Measurements from ENCODE around the gene CLSTN2. TPM values are rescaled to one million over a fixed set of nuclear protein-coding genes. Genes with fewer than 3 reads are reported as not detected.

Gene CLSTN2
- total RNA-seq, 1 donor from 2014 or later = 4.7 TPM

GRCh38 chr3:140319739-140320138, 384.8 kb downstream of the CLSTN2 start:
- H3K9me3 ChIP-seq (ENCODE audit: control insufficient read depth in 3 of 3, low read length in 3 of 3) = no peaks in the 10 kb centered on the region
- no peaks in the 10 kb centered on the region for H3K36me3 ChIP-seq (ENCODE audit: control insufficient read depth in 3 of 3, insufficient read depth in 3 of 3, low read length in 3 of 3)
- peaks cover 0 to 6% (median 0%) of the 10 kb centered on the region in 3 donors for H3K4me1 ChIP-seq (ENCODE audit: control insufficient read depth in 3 of 3, insufficient read depth in 3 of 3, low read length in 3 of 3)
- H3K9ac ChIP-seq (ENCODE audit: low read depth in 1 of 3, low read length in 3 of 3) = no peak overlapping the region
- H3K27me3 ChIP-seq (ENCODE audit: control insufficient read depth in 3 of 3, insufficient read depth in 3 of 3, low read length in 3 of 3) = no peaks in the 10 kb centered on the region
- H3K4me3 ChIP-seq (ENCODE audit: low read length in 3 of 3) = no peak overlapping the region
- no peak overlapping the region for H3K27ac ChIP-seq (ENCODE audit: low read depth, low read length)

GRCh38 chr3:140323561-140323960, 388.6 kb downstream of the CLSTN2 start:
- Histone ChIP-seq H3K27ac (ENCODE audit: low read depth, low read length) (no peak overlapping the region), H3K27me3 (ENCODE audit: control insufficient read depth in 3 of 3, insufficient read depth in 3 of 3, low read length in 3 of 3) (no peaks in the 10 kb centered on the region), H3K9me3 (ENCODE audit: control insufficient read depth in 3 of 3, low read length in 3 of 3) (no peaks in the 10 kb centered on the region), H3K9ac (ENCODE audit: low read depth in 1 of 3, low read length in 3 of 3) (no peak overlapping the region), H3K36me3 (ENCODE audit: control insufficient read depth in 3 of 3, insufficient read depth in 3 of 3, low read length in 3 of 3) (no peaks in the 10 kb centered on the region), H3K4me1 (ENCODE audit: control insufficient read depth in 3 of 3, insufficient read depth in 3 of 3, low read length in 3 of 3) (no peaks in the 10 kb centered on the region), H3K4me3 (ENCODE audit: low read length in 3 of 3) (no peak overlapping the region)

GRCh38 chr3:140332131-140332530, 397.1 kb downstream of the CLSTN2 start:
- Histone ChIP-seq H3K4me1 (ENCODE audit: control insufficient read depth in 3 of 3, insufficient read depth in 3 of 3, low read length in 3 of 3) (no peaks in the 10 kb centered on the region), H3K36me3 (ENCODE audit: control insufficient read depth in 3 of 3, insufficient read depth in 3 of 3, low read length in 3 of 3) (no peaks in the 10 kb centered on the region), H3K4me3 (ENCODE audit: low read length in 3 of 3) (no peak overlapping the region), H3K27ac (ENCODE audit: low read depth, low read length) (no peak overlapping the region), H3K27me3 (ENCODE audit: control insufficient read depth in 3 of 3, insufficient read depth in 3 of 3, low read length in 3 of 3) (no peaks in the 10 kb centered on the region), H3K9ac (ENCODE audit: low read depth in 1 of 3, low read length in 3 of 3) (no peak overlapping the region), H3K9me3 (ENCODE audit: control insufficient read depth in 3 of 3, low read length in 3 of 3) (no peaks in the 10 kb centered on the region)

- Histone ChIP-seq H3K9ac (ENCODE audit: low read depth in 1 of 3, low read length in 3 of 3) (no peak overlapping the region), H3K4me1 (ENCODE audit: control insufficient read depth in 3 of 3, insufficient read depth in 3 of 3, low read length in 3 of 3) (no peaks in the 10 kb centered on the region), H3K4me3 (ENCODE audit: low read length in 3 of 3) (no peak overlapping the region), H3K36me3 (ENCODE audit: control insufficient read depth in 3 of 3, insufficient read depth in 3 of 3, low read length in 3 of 3) (no peaks in the 10 kb centered on the region), H3K27ac (ENCODE audit: low read depth, low read length) (no peak overlapping the region), H3K9me3 (ENCODE audit: control insufficient read depth in 3 of 3, low read length in 3 of 3) (no peaks in the 10 kb centered on the region), H3K27me3 (ENCODE audit: control insufficient read depth in 3 of 3, insufficient read depth in 3 of 3, low read length in 3 of 3) (no peaks in the 10 kb centered on the region)
Measured at GRCh38 chr3:140334132-140334929, 399.3 kb downstream of the CLSTN2 start.

- no peaks in the 10 kb centered on the region for H3K36me3 ChIP-seq (ENCODE audit: control insufficient read depth in 3 of 3, insufficient read depth in 3 of 3, low read length in 3 of 3)
- no peak overlapping the region for H3K4me3 ChIP-seq (ENCODE audit: low read length in 3 of 3)
- no peak overlapping the region for H3K27ac ChIP-seq (ENCODE audit: low read depth, low read length)
- H3K27me3 ChIP-seq (ENCODE audit: control insufficient read depth in 3 of 3, insufficient read depth in 3 of 3, low read length in 3 of 3) = no peaks in the 10 kb centered on the region
- H3K9me3 ChIP-seq (ENCODE audit: control insufficient read depth in 3 of 3, low read length in 3 of 3) = no peaks in the 10 kb centered on the region
- H3K4me1 ChIP-seq (ENCODE audit: control insufficient read depth in 3 of 3, insufficient read depth in 3 of 3, low read length in 3 of 3) = no peaks in the 10 kb centered on the region
- H3K9ac ChIP-seq (ENCODE audit: low read depth in 1 of 3, low read length in 3 of 3) = no peak overlapping the region
Measured at GRCh38 chr3:140336465-140336864, 401.5 kb downstream of the CLSTN2 start.

GRCh38 chr3:140338916-140339315, 403.9 kb downstream of the CLSTN2 start:
- H3K9me3 ChIP-seq (ENCODE audit: control insufficient read depth in 3 of 3, low read length in 3 of 3) = peaks cover 0 to 2% (median 0%) of the 10 kb centered on the region in 3 donors
- no peaks in the 10 kb centered on the region for H3K36me3 ChIP-seq (ENCODE audit: control insufficient read depth in 3 of 3, insufficient read depth in 3 of 3, low read length in 3 of 3)
- H3K9ac ChIP-seq (ENCODE audit: low read depth in 1 of 3, low read length in 3 of 3) = no peak overlapping the region
- H3K27me3 ChIP-seq (ENCODE audit: control insufficient read depth in 3 of 3, insufficient read depth in 3 of 3, low read length in 3 of 3) = no peaks in the 10 kb centered on the region
- no peak overlapping the region for H3K4me3 ChIP-seq (ENCODE audit: low read length in 3 of 3)
- H3K4me1 ChIP-seq (ENCODE audit: control insufficient read depth in 3 of 3, insufficient read depth in 3 of 3, low read length in 3 of 3) = no peaks in the 10 kb centered on the region
- H3K27ac ChIP-seq (ENCODE audit: low read depth, low read length) = no peak overlapping the region

- Histone ChIP-seq H3K9me3 (ENCODE audit: control insufficient read depth in 3 of 3, low read length in 3 of 3) (peaks cover 0 to 2% (median 0%) of the 10 kb centered on the region in 3 donors), H3K9ac (ENCODE audit: low read depth in 1 of 3, low read length in 3 of 3) (no peak overlapping the region), H3K4me1 (ENCODE audit: control insufficient read depth in 3 of 3, insufficient read depth in 3 of 3, low read length in 3 of 3) (no peaks in the 10 kb centered on the region), H3K27me3 (ENCODE audit: control insufficient read depth in 3 of 3, insufficient read depth in 3 of 3, low read length in 3 of 3) (no peaks in the 10 kb centered on the region), H3K36me3 (ENCODE audit: control insufficient read depth in 3 of 3, insufficient read depth in 3 of 3, low read length in 3 of 3) (no peaks in the 10 kb centered on the region), H3K27ac (ENCODE audit: low read depth, low read length) (no peak overlapping the region), H3K4me3 (ENCODE audit: low read length in 3 of 3) (no peak overlapping the region)
Measured at GRCh38 chr3:140341203-140341602, 406.2 kb downstream of the CLSTN2 start.

GRCh38 chr3:140341817-140342403, 406.9 kb downstream of the CLSTN2 start:
- Histone ChIP-seq H3K27ac (ENCODE audit: low read depth, low read length) (no peak overlapping the region), H3K4me3 (ENCODE audit: low read length in 3 of 3) (no peak overlapping the region), H3K4me1 (ENCODE audit: control insufficient read depth in 3 of 3, insufficient read depth in 3 of 3, low read length in 3 of 3) (no peaks in the 10 kb centered on the region), H3K27me3 (ENCODE audit: control insufficient read depth in 3 of 3, insufficient read depth in 3 of 3, low read length in 3 of 3) (no peaks in the 10 kb centered on the region), H3K9ac (ENCODE audit: low read depth in 1 of 3, low read length in 3 of 3) (no peak overlapping the region), H3K36me3 (ENCODE audit: control insufficient read depth in 3 of 3, insufficient read depth in 3 of 3, low read length in 3 of 3) (no peaks in the 10 kb centered on the region), H3K9me3 (ENCODE audit: control insufficient read depth in 3 of 3, low read length in 3 of 3) (peaks cover 0 to 2% (median 0%) of the 10 kb centered on the region in 3 donors)

- Histone ChIP-seq H3K4me3 (ENCODE audit: low read length in 3 of 3) (no peak overlapping the region), H3K9me3 (ENCODE audit: control insufficient read depth in 3 of 3, low read length in 3 of 3) (peaks cover 0 to 2% (median 0%) of the 10 kb centered on the region in 3 donors), H3K9ac (ENCODE audit: low read depth in 1 of 3, low read length in 3 of 3) (no peak overlapping the region), H3K36me3 (ENCODE audit: control insufficient read depth in 3 of 3, insufficient read depth in 3 of 3, low read length in 3 of 3) (no peaks in the 10 kb centered on the region), H3K4me1 (ENCODE audit: control insufficient read depth in 3 of 3, insufficient read depth in 3 of 3, low read length in 3 of 3) (no peaks in the 10 kb centered on the region), H3K27me3 (ENCODE audit: control insufficient read depth in 3 of 3, insufficient read depth in 3 of 3, low read length in 3 of 3) (no peaks in the 10 kb centered on the region), H3K27ac (ENCODE audit: low read depth, low read length) (no peak overlapping the region)
Measured at GRCh38 chr3:140342668-140343067, 407.7 kb downstream of the CLSTN2 start.

All from skeletal muscle tissue (tissue), 4 donors.